Upper lobe of left lung (tissue), 6 donors: Measurements from ENCODE around the gene SPEF1. TPM values are rescaled to one million over a fixed set of nuclear protein-coding genes. Genes with fewer than 3 reads are reported as not detected.

Experiments
- ATAC-seq, 2 donors: fragments of 200-7000 bp; cut with Tn5 transposase; one replicate each; pipeline ENCODE4 v1.9.1; 2022; ENCODE audit warnings: mild to moderate bottlenecking in 2 of 2, moderate library complexity in 2 of 2; ENCODE audit not compliant: low FRiP score in 2 of 2
- DNase-seq, 2 donors: peaks; one replicate each; pipeline ENCODE4 v3.0.0-alpha.2; 2019 to 2020
- H3K27ac ChIP-seq, 4 donors: fragments of 200-600 bp; sonication (generic); one replicate each; pipeline ENCODE4 v1.5.1; 2016 to 2019
- H3K27me3 ChIP-seq, 4 donors: fragments of 200-600 bp; sonication (generic); one replicate each; pipeline ENCODE4 v1.5.1; 2017 to 2019
- H3K36me3 ChIP-seq, 4 donors: fragments of 200-600 bp; sonication (generic); one replicate each; pipeline ENCODE4 v1.5.1; 2016 to 2019
- H3K4me1 ChIP-seq, 4 donors: fragments of 200-600 bp; sonication (generic); one replicate each; pipeline ENCODE4 v1.5.1; 2018 to 2019
- H3K4me3 ChIP-seq, 4 donors: fragments of 200-600 bp; sonication (generic); one replicate each; pipeline ENCODE4 v1.5.1; 2017 to 2019; ENCODE audit warnings: mild to moderate bottlenecking in 2 of 4, moderate library complexity in 1 of 4
- H3K9me3 ChIP-seq, 4 donors: fragments of 200-600 bp; sonication (generic); one replicate each; pipeline ENCODE4 v1.5.1; 2018 to 2019
- EP300 ChIP-seq, 4 donors: sonication (generic); formaldehyde crosslinking; IDR thresholded peaks; one replicate each; pipeline ENCODE4 v1.5.1; 2017; ENCODE audit warnings: antibody characterized with exemption in 4 of 4, control low read depth in 2 of 4
- POLR2A ChIP-seq, 4 donors: fragments of 450-650 bp; IDR thresholded peaks; one replicate each; pipeline ENCODE4 v1.5.1; 2016 to 2017; ENCODE audit warnings: antibody characterized with exemption in 4 of 4, mild to moderate bottlenecking in 2 of 4
- POLR2AphosphoS5 ChIP-seq, 2 donors: sonication (generic); formaldehyde crosslinking; IDR thresholded peaks; one replicate each; pipeline ENCODE4 v1.5.1; 2017; ENCODE audit warnings: antibody characterized with exemption in 2 of 2
- WGBS, 2 donors: methylation state at CpG; one replicate each; pipeline ENCODE4 v1.1.5; 2017 to 2018; 5-methylcytosine and 5-hydroxymethylcytosine counted together
- total RNA-seq, 6 donors: library from RNA; depleted of rRNA in 4 of 6; stranded (reverse); fragments of >200 nt in 4 of 6; gene quantifications; one replicate each; pipeline versions ENCODE4 v1.1.0 to v1.2.1, GENCODE V29; 2016 to 2021
- TF ChIP-seq, protein P1 (sequence below), 6 experiments: fragments of 450-650 bp in 4 of 6; fragments of 200-600 bp in 2 of 6; sonication (generic) in 2 of 6; IDR thresholded peaks; one replicate each; pipeline ENCODE4 v1.5.1; 2016 to 2019; ENCODE audit warnings: antibody characterized with exemption in 6 of 6
- donor health status: DM: no; HTN: no; CAD: no; lungs with moderate emphysema.
- donor health status: DM: no; HTN: yes; CAD: no; lungs with severe emphysema.

The SPEF1 gene
- total RNA-seq, 6 donors from 2014 or later: 0.34 to 15.1 (median 5.4) TPM

GRCh38 chr20:3740615-3741301 is 40.5 kb downstream of the SPEF1 start:
- H3K4me3 ChIP-seq: no peak overlapping the region
- WGBS, 2 donors: 85 to 86% methylated on average over 8 to 15 of the region's 15 CpGs
- TF ChIP-seq EP300 (IDR thresholded peaks at IDR 0.05) (no peak), POLR2A (IDR thresholded peaks at IDR 0.05) (no peak)
- H3K27ac ChIP-seq: peak overlapping the region; percentile 75 to 91 (median 80)
- H3K4me1 ChIP-seq: peaks cover 58 to 60% (median 59%) of the 10 kb centered on the region in 4 donors
- ATAC-seq: no peak
- peak in 1 of 2 donors; percentile 53 for DNase-seq
- H3K9me3 ChIP-seq: no peaks in the 10 kb centered on the region
- peaks cover 0 to 37% (median 3%) of the 10 kb centered on the region in 4 donors for H3K36me3 ChIP-seq
- no peaks in the 10 kb centered on the region for H3K27me3 ChIP-seq

- peak overlapping the region; percentile 75 to 91 (median 80) for H3K27ac ChIP-seq
- TF ChIP-seq POLR2A (IDR thresholded peaks at IDR 0.05) (no peak), POLR2AphosphoS5 (IDR thresholded peaks at IDR 0.05) (no peak), EP300 (IDR thresholded peaks at IDR 0.05) (no peak)
- TF ChIP-seq, protein P1, sequence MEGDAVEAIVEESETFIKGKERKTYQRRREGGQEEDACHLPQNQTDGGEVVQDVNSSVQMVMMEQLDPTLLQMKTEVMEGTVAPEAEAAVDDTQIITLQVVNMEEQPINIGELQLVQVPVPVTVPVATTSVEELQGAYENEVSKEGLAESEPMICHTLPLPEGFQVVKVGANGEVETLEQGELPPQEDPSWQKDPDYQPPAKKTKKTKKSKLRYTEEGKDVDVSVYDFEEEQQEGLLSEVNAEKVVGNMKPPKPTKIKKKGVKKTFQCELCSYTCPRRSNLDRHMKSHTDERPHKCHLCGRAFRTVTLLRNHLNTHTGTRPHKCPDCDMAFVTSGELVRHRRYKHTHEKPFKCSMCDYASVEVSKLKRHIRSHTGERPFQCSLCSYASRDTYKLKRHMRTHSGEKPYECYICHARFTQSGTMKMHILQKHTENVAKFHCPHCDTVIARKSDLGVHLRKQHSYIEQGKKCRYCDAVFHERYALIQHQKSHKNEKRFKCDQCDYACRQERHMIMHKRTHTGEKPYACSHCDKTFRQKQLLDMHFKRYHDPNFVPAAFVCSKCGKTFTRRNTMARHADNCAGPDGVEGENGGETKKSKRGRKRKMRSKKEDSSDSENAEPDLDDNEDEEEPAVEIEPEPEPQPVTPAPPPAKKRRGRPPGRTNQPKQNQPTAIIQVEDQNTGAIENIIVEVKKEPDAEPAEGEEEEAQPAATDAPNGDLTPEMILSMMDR (IDR thresholded peaks at IDR 0.05): no peak
- 13 to 57% methylated on average over 1 to 7 of the region's 7 CpGs for WGBS, 2 donors
- peak overlapping the region in 1 of 4 donors; percentile 0 for H3K4me3 ChIP-seq
- ATAC-seq (no peak), DNase-seq (no peak)
- no peaks in the 10 kb centered on the region for H3K9me3 ChIP-seq
- no peaks in the 10 kb centered on the region for H3K27me3 ChIP-seq
- H3K4me1 ChIP-seq: peaks cover 57 to 60% (median 59%) of the 10 kb centered on the region in 4 donors
- H3K36me3 ChIP-seq: peaks cover 0 to 31% (median 0%) of the 10 kb centered on the region in 4 donors
Observed at GRCh38 chr20:3739926-3740451, 41.3 kb downstream of the SPEF1 start.

DNA sequence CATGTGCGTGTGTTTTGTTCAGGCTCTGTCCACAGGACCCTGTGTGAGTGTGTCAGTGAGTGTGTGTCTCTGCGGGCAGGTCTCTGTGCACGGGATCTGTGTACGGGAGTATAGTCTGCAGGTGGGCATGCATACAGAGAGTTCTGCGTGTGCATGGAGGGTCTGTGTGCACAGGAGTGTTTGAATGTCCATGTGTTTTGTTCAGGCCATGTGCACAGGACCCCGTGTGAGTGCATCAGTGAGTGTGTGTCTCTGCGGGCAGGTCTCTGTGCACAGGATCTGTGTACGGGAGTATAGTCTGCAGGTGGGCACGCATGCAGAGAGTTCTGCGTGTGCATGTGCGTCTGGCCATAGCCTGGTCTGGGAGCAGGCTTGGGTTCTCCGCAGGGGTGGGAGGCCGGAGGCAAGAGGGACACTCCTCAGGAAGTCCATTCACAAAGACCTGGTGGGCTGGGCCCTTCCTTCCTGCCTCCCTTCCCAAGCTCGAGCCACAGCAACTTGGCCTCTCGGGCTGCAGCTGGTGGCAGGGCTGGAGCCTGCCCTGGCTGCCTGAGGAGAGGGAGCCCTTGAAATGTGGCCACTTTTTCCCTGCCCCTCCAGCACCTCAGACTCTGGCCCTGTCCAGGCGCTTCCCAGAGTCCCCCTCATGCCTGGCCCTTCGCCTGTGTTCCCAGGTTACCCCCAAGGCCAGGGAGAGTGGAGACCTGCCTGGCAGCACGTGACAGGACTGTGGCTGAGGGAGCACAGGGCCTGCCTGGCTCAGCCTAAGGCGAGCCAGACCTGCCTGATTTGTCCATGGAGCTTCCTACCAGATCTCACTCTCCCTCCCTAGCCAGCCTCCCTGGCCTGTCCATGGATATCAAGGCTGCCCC is 42.0 kb downstream of the SPEF1 start:
- H3K4me1 ChIP-seq: peaks cover 56 to 60% (median 60%) of the 10 kb centered on the region in 4 donors
- H3K27ac ChIP-seq: peak overlapping the region; percentile 75 to 91 (median 80)
- peak in 1 of 2 donors; percentile 36 for DNase-seq
- WGBS, 2 donors: 60 to 79% methylated on average over 11 to 19 of the region's 19 CpGs
- peak overlapping the region in 2 of 4 donors; percentile 18 to 29 for H3K4me3 ChIP-seq
- no peaks in the 10 kb centered on the region for H3K9me3 ChIP-seq
- H3K36me3 ChIP-seq: peaks cover 0 to 26% (median 0%) of the 10 kb centered on the region in 4 donors
- peak; percentile 9 to 60 for ATAC-seq
- TF ChIP-seq POLR2A (IDR thresholded peaks at IDR 0.05): no peak
- TF ChIP-seq, protein P1 (IDR thresholded peaks at IDR 0.05): no peak
- TF ChIP-seq EP300 (IDR thresholded peaks at IDR 0.05): peak in 2 of 4 donors; percentile 3 to 35
- TF ChIP-seq POLR2AphosphoS5 (IDR thresholded peaks at IDR 0.05): peak in 1 of 2 donors; percentile 70
- no peaks in the 10 kb centered on the region for H3K27me3 ChIP-seq

GRCh38 chr20:3738111-3739053 is 42.9 kb downstream of the SPEF1 start:
- ATAC-seq: no peak
- H3K4me1 ChIP-seq: peaks cover 56 to 64% (median 63%) of the 10 kb centered on the region in 4 donors

More at GRCh38 chr20:3738111-3739053, 42.9 kb downstream of the SPEF1 start:
- H3K4me3 ChIP-seq: peak overlapping the region in 2 of 4 donors; percentile 18 to 29
- H3K9me3 ChIP-seq: no peaks in the 10 kb centered on the region
- peaks cover 0 to 17% (median 0%) of the 10 kb centered on the region in 4 donors for H3K36me3 ChIP-seq
- peak overlapping the region in 2 of 4 donors; percentile 69 to 74 for H3K27ac ChIP-seq
- no peak for DNase-seq
- H3K27me3 ChIP-seq: no peaks in the 10 kb centered on the region
- 47 to 55% methylated on average over 9 to 11 of the region's 11 CpGs for WGBS, 2 donors
- no peak for TF ChIP-seq EP300 (IDR thresholded peaks at IDR 0.05)
- no peak for TF ChIP-seq POLR2AphosphoS5 (IDR thresholded peaks at IDR 0.05)
- no peak for TF ChIP-seq POLR2A (IDR thresholded peaks at IDR 0.05)
- TF ChIP-seq, protein P1 (IDR thresholded peaks at IDR 0.05): no peak
